ENCODE measurements around the gene ICAM4.

DNA sequence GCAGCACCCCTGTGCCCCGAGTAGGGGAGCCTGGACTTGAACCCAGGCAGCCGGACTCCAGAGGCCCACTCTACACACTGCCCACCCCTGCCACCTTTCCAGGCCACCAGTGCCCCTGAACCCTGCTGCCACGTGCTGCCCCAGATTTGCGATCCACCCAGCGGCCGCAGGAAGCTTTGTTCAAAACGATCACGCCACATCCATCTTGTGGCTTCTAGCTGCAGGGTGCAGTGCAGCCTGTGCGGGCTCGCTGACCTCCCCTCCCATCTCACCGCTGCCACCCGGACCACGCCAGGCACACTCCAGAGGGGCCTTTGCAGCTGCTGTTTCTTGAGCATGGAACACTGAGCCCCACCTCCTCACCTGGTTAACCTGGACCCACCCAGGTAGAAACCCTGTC, 42.8 kb downstream of the ICAM4 start:
- TF ChIP-seq EP300 (IDR thresholded peaks at IDR 0.05; ENCODE audit: borderline replicate concordance) (no peak), REST (IDR thresholded peaks at IDR 0.05; ENCODE audit: low read depth) (no peak)
- TF ChIP-seq, protein P1, sequence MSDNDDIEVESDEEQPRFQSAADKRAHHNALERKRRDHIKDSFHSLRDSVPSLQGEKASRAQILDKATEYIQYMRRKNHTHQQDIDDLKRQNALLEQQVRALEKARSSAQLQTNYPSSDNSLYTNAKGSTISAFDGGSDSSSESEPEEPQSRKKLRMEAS (IDR thresholded peaks at IDR 0.05) = no peak
